ENCODE results near the gene GUCY1A2. TPM values are rescaled to one million over a fixed set of nuclear protein-coding genes. Genes with fewer than 3 reads are reported as not detected.
"Not testable (repeated sequence)": the region's sequence is repeated elsewhere in the genome, so short reads cannot be mapped to it uniquely, and the experiment has no call there.

The GUCY1A2 gene
- total RNA-seq, 4 donors from 2014 or later = 3.6 to 8.0 (median 4.0) TPM

GRCh38 chr11:106889718-106890117 is 128.6 kb downstream of the GUCY1A2 start:
- no peak for DNase-seq (ENCODE audit: low spot score in 2 of 2)
- Histone ChIP-seq H3K4me3 (no peak overlapping the region), H3K36me3 (no peaks in the 10 kb centered on the region), H3K27me3 (no peaks in the 10 kb centered on the region), H3K9me3 (no peaks in the 10 kb centered on the region), H3K27ac (no peak overlapping the region), H3K4me1 (no peaks in the 10 kb centered on the region)
- no peak for TF ChIP-seq CTCF (IDR thresholded peaks at IDR 0.05)
- 91 to 95% methylated on average over 1 of the region's 1 CpG for WGBS, 2 donors

- Histone ChIP-seq H3K27me3 (no peaks in the 10 kb centered on the region), H3K9me3 (peaks cover 0 to 3% (median 0%) of the 10 kb centered on the region in 4 donors), H3K27ac (no peak overlapping the region), H3K4me1 (no peaks in the 10 kb centered on the region), H3K36me3 (no peaks in the 10 kb centered on the region), H3K4me3 (no peak overlapping the region)
- WGBS, 2 donors = 62 to 68% methylated on average over 5 of the region's 5 CpGs
- no peak for DNase-seq (ENCODE audit: low spot score in 2 of 2)
- TF ChIP-seq POLR2A (IDR thresholded peaks at IDR 0.05) (no peak), CTCF (IDR thresholded peaks at IDR 0.05) (no peak), EP300 (IDR thresholded peaks at IDR 0.05) (no peak)
These were observed 129.9 kb downstream of the GUCY1A2 start for GRCh38 chr11:106888386-106888785.

GRCh38 chr11:106883693-106884092 is 134.6 kb downstream of the GUCY1A2 start:
- DNase-seq (ENCODE audit: low spot score in 2 of 2); H3K27ac ChIP-seq; H3K36me3 ChIP-seq; H3K27me3 ChIP-seq; H3K4me3 ChIP-seq; H3K4me1 ChIP-seq; H3K9me3 ChIP-seq: not testable (repeated sequence)
- WGBS, 2 donors = 82 to 92% methylated on average over 5 of the region's 5 CpGs

- Histone ChIP-seq H3K9me3 (peaks cover 0 to 3% (median 0%) of the 10 kb centered on the region in 4 donors), H3K27ac (no peak overlapping the region), H3K4me1 (no peaks in the 10 kb centered on the region), H3K27me3 (no peaks in the 10 kb centered on the region), H3K36me3 (no peaks in the 10 kb centered on the region), H3K4me3 (no peak overlapping the region)
- WGBS, 2 donors = 83% methylated on average over 7 of the region's 7 CpGs
- TF ChIP-seq EP300 (IDR thresholded peaks at IDR 0.05) (no peak), CTCF (IDR thresholded peaks at IDR 0.05) (no peak), POLR2A (IDR thresholded peaks at IDR 0.05) (no peak)
- DNase-seq (ENCODE audit: low spot score in 2 of 2) = no peak
These were observed 138.3 kb downstream of the GUCY1A2 start for GRCh38 chr11:106879832-106880546.

GRCh38 chr11:106879029-106879428 is 139.2 kb downstream of the GUCY1A2 start:
- no peak for DNase-seq (ENCODE audit: low spot score in 2 of 2)
- WGBS, 2 donors = 91 to 97% methylated on average over 3 of the region's 3 CpGs
- H3K4me3 ChIP-seq = no peak overlapping the region
- no peak for TF ChIP-seq EP300 (IDR thresholded peaks at IDR 0.05)
- TF ChIP-seq POLR2A (IDR thresholded peaks at IDR 0.05) = no peak
- TF ChIP-seq CTCF (IDR thresholded peaks at IDR 0.05) = no peak
- no peak overlapping the region for H3K27ac ChIP-seq
- no peaks in the 10 kb centered on the region for H3K36me3 ChIP-seq
- peaks cover 0 to 3% (median 0%) of the 10 kb centered on the region in 4 donors for H3K9me3 ChIP-seq
- no peaks in the 10 kb centered on the region for H3K4me1 ChIP-seq
- H3K27me3 ChIP-seq = no peaks in the 10 kb centered on the region

- no peaks in the 10 kb centered on the region for H3K4me1 ChIP-seq
- no peak overlapping the region for H3K27ac ChIP-seq
- no peak for DNase-seq (ENCODE audit: low spot score in 2 of 2)
- TF ChIP-seq EP300 (IDR thresholded peaks at IDR 0.05) (no peak), POLR2A (IDR thresholded peaks at IDR 0.05) (no peak), CTCF (IDR thresholded peaks at IDR 0.05) (no peak)
- H3K36me3 ChIP-seq = no peaks in the 10 kb centered on the region
- no peaks in the 10 kb centered on the region for H3K27me3 ChIP-seq
- H3K9me3 ChIP-seq = no peaks in the 10 kb centered on the region
- H3K4me3 ChIP-seq = no peak overlapping the region
These were observed 143.3 kb downstream of the GUCY1A2 start for GRCh38 chr11:106875013-106875412.
